ENCODE measurements around the gene OS9.
"Not testable (repeated sequence)": the region's sequence is repeated elsewhere in the genome, so short reads cannot be mapped to it uniquely, and the experiment has no call there.

Gene OS9

DNA sequence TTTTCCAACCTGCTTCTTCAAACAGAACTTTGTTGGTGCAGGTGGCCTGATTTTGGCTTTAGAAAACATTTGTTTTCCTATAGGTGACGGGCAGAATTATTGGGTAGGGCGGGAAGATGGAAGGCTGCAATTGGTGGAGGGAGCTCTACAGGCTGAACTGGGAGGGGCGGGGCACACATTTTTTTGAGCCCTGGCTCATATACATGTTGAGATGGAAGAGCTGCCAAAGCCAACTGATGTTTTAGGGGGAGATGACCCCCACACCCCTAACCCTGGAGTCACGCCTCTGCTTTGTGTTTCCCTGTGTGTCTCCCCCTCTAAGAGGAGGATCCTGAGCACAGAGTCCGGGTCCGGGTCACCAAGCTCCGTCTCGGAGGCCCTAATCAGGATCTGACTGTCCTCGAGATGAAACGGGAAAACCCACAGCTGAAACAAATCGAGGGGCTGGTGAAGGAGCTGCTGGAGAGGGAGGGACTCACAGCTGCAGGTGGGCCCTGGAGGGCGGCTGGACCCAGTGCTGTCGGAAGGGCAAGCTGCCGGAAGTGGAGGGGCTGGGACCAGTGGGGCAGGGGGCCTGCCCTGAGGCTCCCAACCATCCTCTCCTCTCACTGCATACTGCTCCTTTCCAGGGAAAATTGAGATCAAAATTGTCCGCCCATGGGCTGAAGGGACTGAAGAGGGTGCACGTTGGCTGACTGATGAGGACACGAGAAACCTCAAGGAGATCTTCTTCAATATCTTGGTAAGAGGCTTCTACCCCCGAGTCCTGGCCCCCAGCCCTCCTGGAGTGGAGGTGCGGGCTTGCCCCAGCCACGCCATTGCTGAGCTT lies 26.1 kb downstream of the OS9 start:
- Histone ChIP-seq H3K9ac (ENCODE audit: insufficient read length) (no peak overlapping the region), H3K9me3 (ENCODE audit: low read depth, low read length) (no peaks in the 10 kb centered on the region), H3K27ac (no peak overlapping the region), H3K36me3 (ENCODE audit: insufficient read depth, low read length) (peaks cover 4% of the 10 kb centered on the region; the same call in 1 of the 2 replicates), H3K4me3 (no peak overlapping the region)
- TF ChIP-seq POLR2AphosphoS5 (IDR thresholded peaks at IDR 0.05; ENCODE audit: borderline replicate concordance, low read depth, low read length) (no peak), FOXP2 (optimal IDR thresholded peaks at IDR 0.05; ENCODE audit: control extremely low read depth, extremely low read length, insufficient read depth) (no peak), EZH2 (IDR thresholded peaks at IDR 0.05) (no peak)
- DNase-seq (ENCODE audit: low read depth, low spot score) = no peak

GRCh38 chr12:57720606-57721595 lies 27.0 kb downstream of the OS9 start:
- H3K9me3 ChIP-seq (ENCODE audit: low read depth, low read length) = no peaks in the 10 kb centered on the region
- H3K36me3 ChIP-seq (ENCODE audit: insufficient read depth, low read length) = peaks cover 4% of the 10 kb centered on the region; the same call in 1 of the 2 replicates
- no peak for DNase-seq (ENCODE audit: low read depth, low spot score)
- no peak overlapping the region for H3K27ac ChIP-seq
- H3K4me3 ChIP-seq = no peak overlapping the region
- H3K9ac ChIP-seq (ENCODE audit: insufficient read length) = no peak overlapping the region
- TF ChIP-seq EZH2 (IDR thresholded peaks at IDR 0.05) (no peak), POLR2AphosphoS5 (IDR thresholded peaks at IDR 0.05; ENCODE audit: borderline replicate concordance, low read depth, low read length) (no peak), FOXP2 (optimal IDR thresholded peaks at IDR 0.05; ENCODE audit: control extremely low read depth, extremely low read length, insufficient read depth) (no peak)

- not testable (repeated sequence) for H3K4me3 ChIP-seq; H3K36me3 ChIP-seq (ENCODE audit: insufficient read depth, low read length); H3K9me3 ChIP-seq (ENCODE audit: low read depth, low read length); H3K9ac ChIP-seq (ENCODE audit: insufficient read length); DNase-seq (ENCODE audit: low read depth, low spot score); H3K27ac ChIP-seq
Measured at GRCh38 chr12:57721846-57722608, 28.1 kb downstream of the OS9 start.

DNA sequence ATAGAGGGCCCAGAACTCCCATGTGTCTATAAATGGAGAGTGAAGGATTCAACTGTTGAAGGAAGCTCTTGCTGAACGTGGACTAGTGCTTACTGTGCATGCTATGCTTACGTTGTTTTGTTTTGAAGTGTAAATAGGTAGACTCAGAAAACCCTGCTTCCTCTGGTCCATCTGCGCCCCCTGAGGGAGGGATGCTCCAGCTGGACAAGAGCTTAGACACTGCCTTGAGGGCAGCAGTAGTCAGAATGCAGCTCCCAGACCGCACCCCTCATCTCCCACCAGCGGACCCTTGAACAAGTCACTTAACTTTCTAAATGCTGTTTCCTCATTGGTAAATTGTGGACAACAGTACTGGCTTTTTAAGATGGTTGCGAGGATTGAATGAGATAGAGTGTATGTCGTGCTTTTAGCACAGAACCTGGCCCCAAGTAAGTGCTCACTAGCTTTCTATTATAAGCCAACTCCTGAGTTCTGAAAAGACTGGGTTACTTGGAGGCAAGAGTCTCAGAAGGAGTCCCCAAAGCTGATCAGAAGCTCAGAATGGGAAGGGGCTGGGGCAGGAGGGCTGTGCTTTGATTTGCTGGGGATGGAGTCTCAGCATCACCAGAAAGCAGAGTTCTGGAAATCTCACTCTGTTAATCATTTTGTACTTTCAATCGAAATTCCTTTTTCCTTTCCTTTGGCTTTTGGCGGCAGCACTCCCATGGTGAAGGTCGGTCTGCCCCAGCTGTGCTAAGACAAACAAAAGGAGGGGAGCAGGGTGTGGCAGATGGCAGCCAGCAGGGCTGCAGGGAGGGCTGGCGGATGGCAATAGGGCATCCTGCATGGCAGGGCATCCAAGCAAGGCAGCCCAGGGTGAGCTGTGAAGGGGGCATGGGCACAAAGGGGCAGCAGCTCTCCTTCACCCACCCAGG lies 29.0 kb downstream of the OS9 start:
- no peak for DNase-seq (ENCODE audit: low read depth, low spot score)
- Histone ChIP-seq H3K36me3 (ENCODE audit: insufficient read depth, low read length) (no peaks in the 10 kb centered on the region; the same call in 1 of the 2 replicates), H3K9ac (ENCODE audit: insufficient read length) (no peak overlapping the region), H3K27ac (no peak overlapping the region), H3K4me3 (no peak overlapping the region), H3K9me3 (ENCODE audit: low read depth, low read length) (no peaks in the 10 kb centered on the region)
- no peak; the same call in 1 of the 2 replicates for TF ChIP-seq POLR2AphosphoS5 (IDR thresholded peaks at IDR 0.05; ENCODE audit: borderline replicate concordance, low read depth, low read length)
- TF ChIP-seq EZH2 (IDR thresholded peaks at IDR 0.05) = no peak

- no peaks in the 10 kb centered on the region for H3K9me3 ChIP-seq (ENCODE audit: low read depth, low read length)
- no peaks in the 10 kb centered on the region for H3K36me3 ChIP-seq (ENCODE audit: insufficient read depth, low read length)
- no peak for TF ChIP-seq EZH2 (IDR thresholded peaks at IDR 0.05)
- TF ChIP-seq FOXP2 (optimal IDR thresholded peaks at IDR 0.05; ENCODE audit: control extremely low read depth, extremely low read length, insufficient read depth) = no peak
- TF ChIP-seq POLR2AphosphoS5 (IDR thresholded peaks at IDR 0.05; ENCODE audit: borderline replicate concordance, low read depth, low read length) = no peak
- H3K9ac ChIP-seq (ENCODE audit: insufficient read length) = no peak overlapping the region
- no peak overlapping the region for H3K27ac ChIP-seq
- DNase-seq (ENCODE audit: low read depth, low spot score) = no peak
- H3K4me3 ChIP-seq = no peak overlapping the region
Measured at GRCh38 chr12:57723630-57723962, 29.7 kb downstream of the OS9 start.

DNA sequence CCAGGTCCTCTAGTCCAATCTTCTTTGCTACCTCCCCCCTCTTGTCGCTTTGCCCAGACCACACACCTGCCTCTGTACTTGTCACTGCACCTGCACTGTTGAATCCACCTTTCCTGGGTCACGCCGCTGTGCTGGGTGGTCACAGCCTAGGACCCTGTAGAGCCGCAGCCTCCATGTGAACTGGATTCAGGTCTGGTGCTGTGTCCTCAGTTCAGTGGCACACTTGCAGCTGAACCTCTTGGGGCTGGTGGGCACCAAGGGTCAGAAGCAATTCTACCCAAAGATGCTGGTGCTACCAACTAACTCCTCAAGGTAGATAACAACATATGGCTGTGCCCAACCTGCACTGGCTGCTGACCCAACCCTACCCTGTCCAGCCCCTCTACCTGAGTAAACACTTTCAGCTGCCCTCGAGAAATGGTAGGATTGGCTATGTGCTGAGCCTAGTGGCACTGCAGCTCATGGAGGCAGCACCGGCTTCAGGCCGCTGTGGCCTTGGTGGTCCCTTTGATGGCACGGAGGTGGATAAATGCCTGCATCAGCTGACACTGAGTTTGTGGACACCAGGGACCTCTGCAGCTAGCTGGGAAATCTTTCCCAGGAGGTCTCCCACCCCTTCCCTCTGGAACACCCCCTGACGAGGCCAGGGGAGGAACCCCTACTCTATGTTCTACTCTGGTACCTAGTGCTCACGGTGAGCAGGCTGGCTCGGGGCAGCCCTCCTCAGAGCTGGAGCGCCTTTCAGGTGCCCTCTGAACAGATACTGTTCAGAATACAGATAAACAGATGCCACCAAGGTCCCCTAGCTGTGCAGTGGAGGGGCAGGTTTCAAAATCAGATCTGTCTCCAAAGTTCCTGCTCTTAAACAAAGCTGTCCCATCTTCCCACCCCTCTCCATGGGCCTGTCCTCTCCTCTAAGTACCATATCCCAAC lies 30.3 kb downstream of the OS9 start:
- Histone ChIP-seq H3K9me3 (ENCODE audit: low read depth, low read length) (no peaks in the 10 kb centered on the region), H3K4me3 (no peak overlapping the region), H3K9ac (ENCODE audit: insufficient read length) (no peak overlapping the region), H3K36me3 (ENCODE audit: insufficient read depth, low read length) (no peaks in the 10 kb centered on the region), H3K27ac (no peak overlapping the region)
- no peak for TF ChIP-seq POLR2AphosphoS5 (IDR thresholded peaks at IDR 0.05; ENCODE audit: borderline replicate concordance, low read depth, low read length)
- TF ChIP-seq EZH2 (IDR thresholded peaks at IDR 0.05) = no peak
- DNase-seq (ENCODE audit: low read depth, low spot score) = no peak
